NCI-H774 (cell line): ENCODE results near the gene CPEB3.
"Not testable (repeated sequence)": the region's sequence is repeated elsewhere in the genome, so short reads cannot be mapped to it uniquely, and the experiment has no call there.

Source experiments
- DNase-seq: peaks from one replicate; lab custom pipeline; 2025; lab: John Stamatoyannopoulos, UW

Gene CPEB3

DNA sequence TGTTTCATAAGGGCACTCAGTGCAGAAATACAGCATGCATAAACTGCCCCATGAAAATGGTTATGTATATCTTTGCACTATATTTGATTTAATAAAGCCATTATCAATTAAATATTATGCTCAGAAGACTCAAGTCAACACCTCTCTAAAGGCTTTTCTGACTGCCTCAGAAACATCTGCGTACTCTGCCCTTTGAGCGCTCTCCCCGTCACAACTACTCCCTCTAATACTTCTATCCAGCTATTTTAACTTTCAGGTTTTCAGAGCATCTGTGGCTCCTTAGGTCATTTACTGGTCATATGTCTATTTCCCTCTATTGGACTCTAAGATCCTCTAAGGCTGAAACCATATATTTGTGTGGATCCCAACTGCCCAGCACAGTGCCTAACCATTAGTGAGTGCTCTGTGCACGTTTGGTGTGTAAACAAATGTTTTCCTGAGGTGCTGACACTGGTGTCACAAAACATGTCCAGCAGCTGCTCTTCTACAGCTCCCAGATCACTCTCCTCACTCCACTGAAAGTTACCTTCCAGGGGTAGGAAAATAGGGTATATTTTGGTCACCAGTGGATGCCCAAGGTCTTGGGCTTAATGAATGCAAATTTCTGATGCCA, 188.2 kb downstream of the CPEB3 start:
- DNase-seq: no peak

DNA sequence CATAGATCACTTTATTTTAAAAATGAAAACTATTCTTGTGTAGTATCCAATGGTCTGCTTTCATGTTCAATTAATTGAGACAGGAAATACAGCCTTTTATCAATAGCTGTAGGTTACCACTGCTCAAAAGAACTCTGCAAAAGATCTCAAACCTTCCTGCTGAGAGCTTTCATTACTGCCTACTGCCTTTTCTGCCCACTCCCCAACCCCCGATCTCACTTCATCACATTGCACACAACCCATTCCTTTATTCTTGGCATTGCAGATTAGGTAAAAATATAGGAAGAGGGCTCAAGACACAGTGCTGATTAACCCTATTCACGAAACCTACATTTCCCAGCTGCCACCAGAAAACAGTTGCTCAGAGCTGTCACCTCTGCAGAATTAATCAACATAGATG, 195.9 kb downstream of the CPEB3 start:
- no peak for DNase-seq

DNA sequence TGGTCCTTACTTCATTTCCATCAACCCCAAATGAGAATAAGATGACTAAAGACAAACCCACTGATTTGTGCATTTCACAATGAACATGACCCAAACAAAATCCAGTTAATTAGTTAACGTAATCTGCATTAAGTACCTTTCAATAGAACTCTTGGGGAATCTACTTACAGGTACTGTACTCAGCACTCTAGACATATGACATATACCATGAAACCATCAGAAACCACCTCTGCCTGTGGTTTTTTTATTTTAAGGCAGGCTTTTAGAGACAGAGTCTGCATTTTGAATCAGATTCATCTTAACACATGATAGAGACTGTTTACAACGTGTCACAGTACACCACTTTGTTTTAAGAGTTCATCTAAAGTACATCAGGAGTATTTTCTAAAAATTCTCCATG, 198.9 kb downstream of the CPEB3 start:
- DNase-seq: no peak

DNA sequence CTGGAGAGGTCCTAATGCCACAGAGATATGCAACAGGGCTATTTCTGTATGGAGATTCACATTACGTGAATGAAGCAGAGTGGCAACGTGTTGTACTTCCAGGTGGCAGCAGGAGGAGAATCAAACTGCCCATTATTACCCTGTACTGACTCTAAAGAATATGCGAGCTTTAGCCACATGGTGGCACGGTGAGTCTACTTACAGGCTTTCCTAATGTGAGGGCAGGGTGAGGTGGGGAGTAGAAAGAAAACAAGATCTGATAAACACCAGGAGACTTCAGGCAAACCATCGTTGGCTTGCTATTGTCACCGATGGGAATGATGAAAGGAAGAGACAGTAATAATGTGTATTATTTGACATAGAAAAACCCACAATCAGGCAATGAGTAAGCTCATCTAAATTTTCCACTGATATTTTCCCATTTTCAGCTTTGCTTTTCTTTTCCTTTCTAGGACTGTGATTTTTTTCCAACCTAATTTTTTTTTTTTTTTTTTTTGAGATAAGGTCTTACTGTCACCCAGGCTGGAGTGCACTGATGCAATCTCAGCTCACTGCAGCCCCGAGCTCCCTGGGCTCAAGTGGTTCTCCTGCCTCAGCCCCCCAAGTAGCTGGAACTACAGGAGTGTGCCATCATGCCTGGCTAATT, 203.0 kb downstream of the CPEB3 start:
- DNase-seq: peak; percentile 36

DNA sequence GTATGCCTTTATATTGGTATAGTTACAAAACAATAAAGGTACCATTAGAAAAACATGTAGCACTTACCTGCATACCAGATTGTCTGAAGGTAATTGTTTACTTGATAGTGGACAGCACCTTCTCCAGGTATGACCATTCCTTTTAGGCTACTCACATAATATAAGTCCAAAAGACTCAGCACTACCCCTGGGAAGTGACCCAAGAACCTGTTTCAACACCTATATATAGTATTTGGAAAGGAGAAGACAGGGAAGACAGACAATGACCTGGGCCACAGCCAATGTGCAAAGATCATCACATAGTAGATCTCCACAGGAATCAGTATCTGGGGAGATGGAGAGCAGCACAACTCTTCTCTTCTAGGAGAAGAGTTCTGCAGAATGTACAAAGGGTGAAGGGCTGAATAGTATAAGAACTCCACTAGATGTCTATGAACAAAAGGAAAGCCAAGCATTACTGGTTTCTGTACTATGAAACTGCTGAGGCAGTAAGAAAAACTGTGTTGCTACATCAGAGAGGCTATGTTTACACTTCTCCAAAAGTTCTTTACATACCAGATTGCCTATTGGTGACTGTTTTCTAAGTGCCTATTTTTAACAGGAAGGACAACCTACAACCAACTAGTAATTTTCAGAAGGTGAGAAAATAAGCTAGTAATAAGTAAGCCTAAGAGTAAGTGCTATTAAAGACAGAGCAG, 208.1 kb downstream of the CPEB3 start:
- DNase-seq: no peak

DNA sequence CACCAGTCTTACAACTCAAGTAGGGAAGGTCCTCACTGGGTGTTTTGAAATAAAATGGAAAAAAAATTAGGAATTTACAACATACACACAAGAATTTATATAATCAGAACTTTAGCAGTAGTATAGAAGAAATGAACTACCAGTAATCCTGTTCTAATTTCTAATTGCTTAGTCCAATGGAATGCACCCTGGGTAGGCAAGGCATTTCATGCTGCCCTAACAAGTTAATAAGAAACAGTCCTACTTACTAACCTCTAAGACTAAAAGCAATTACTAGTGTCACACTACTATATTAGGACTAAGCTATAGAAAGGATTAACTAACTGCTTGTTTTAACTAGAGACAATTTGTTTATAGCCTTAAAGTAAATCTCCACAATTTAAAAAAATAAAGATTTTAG, 209.2 kb downstream of the CPEB3 start:
- DNase-seq: no peak

DNA sequence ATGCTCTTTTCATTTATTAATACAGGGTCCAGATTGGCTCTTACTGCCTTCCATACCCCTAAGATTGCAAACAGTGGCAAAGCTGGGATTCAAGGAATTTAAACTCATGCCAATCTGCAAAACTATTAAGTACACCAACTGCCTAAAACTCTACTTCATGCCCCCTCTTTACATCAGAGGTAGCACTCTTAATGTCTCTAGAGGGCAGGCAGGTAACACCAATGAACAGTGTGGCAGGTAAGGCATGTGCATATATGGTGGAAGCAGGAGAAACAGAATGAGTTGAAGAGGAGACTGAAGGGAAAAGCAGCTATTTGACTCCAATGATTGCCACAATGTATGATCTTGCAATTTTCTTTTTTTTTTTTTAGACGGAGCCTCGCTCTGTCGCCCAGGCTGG, 210.6 kb downstream of the CPEB3 start:
- no peak for DNase-seq

DNA sequence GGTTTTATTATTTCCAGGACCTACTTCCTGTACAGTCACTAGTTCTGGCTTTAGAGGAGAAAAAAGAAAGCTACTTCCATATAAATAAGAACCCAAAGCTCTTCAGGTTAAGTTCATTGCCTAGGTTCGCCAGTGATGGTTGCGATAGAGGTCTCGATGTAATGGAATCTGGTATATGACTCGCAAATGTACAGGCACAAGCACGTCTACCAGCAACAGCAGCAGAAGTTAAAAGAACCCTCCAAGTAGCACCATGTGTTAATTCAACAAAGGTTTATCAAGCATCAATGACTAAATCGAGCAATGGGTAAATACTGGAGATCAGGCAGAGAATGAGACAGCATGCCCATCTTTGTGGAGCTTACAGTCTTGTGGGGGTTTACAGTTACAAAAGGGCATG, 211.9 kb downstream of the CPEB3 start:
- no peak for DNase-seq

DNA sequence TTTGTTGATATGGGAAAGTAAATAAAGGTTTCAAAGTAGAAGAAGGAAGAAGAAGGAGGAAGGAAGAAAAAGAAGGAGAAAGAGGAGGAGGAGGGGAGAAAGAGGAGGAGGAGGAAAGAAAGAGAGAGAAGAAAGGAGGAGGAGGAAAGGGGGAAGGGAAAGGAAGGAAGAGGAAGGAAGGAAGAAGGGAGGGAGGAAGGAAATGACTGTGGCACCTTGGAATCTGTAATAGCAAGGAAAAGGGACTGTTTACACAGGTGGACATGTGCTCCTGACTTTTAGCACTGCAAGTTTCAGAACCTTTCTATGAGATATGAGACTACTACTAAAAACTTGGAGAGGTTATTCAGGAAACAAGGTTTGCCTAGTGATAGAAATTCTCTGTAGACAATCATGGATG, 214.2 kb downstream of the CPEB3 start:
- no peak for DNase-seq

DNA sequence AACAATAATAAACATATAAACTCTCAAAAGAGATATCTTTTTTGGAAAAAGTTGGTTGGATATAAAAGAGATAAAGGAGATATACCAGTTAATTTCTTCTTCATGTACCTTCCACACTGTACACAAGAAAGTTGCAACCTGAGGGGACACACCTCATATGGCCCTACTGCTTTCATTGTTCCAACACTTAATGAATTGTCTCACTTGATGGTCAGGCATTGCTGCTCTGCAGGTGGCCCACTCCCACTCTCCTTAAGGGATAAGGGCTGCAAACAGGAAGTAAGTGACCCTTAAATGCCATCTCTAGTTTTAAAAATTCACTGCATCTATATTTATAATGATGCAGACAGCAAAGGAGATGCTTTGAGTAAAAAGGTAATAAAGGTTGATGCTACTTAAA, 215.0 kb downstream of the CPEB3 start:
- no peak for DNase-seq

DNA sequence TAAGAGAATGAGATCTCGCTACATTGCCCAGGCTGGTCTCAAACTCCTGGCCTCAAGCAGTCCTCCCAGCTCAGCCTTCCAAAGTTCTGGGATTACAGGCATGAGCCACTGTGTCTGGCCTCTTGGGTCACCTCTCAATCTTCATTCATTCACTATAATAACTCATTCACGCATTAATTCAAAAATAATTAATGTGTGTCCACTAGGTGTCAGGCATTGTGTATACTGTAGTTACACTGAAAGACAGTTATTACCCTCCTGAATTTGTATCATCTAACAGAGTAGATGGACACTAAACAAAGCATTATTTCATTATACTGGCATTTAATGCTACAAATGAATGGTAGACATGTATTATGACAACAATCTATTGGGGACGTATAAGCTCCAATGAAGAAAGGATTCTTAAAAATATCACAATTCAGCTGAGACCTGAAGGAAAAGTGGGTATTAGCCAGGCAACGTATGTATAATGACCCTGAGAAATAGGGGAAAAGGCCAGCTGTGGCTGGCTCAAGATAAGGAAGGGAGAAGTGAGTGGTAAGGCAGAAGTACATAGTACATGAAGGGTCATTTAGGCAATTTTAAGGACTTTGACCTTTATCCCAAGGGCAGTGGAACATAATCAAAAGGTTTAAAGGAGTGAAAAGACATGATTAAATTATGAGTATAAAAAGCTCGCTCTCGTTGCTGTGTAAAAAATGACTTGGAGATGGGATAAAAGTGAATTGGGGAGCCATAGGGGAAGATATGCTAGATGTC, 216.6 kb downstream of the CPEB3 start:
- DNase-seq: no peak

DNA sequence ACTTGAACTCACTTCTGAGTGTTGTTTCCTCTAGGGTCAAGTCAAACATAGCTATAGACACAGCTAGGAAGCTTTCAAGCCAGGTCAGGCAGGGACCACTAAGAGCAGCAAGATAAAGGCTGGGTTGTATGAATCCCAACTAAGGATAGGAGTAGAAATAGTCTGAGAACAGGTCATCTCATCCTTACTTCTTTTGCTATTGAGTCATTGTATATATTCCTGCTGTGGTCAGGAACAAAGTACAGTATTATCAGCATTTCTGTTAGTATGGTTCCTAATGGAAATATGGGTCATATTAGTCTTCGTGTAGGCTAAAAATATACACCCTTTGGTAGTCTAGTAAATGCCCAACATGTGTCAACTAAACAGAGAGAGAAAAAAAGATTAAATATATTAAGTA, 222.0 kb downstream of the CPEB3 start:
- DNase-seq: no peak

DNA sequence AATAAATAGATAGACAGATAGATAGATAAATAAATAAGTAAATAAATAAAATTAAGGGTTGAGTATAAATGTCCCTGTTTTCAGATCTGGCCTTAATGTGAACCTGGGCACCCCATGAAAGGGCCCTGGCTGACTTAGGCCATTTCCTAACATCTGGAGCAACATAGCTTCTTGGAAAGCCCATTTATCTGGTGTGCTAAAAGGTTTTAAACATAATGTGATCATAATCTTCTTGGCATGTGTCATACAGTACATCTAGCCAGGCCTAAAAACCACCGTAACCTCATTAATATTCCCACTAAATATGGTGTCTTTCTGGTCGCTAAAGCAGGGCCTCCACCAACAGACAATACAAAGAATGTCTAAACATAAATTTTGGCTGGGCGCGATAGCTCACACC, 224.5 kb downstream of the CPEB3 start:
- DNase-seq: no peak

DNA sequence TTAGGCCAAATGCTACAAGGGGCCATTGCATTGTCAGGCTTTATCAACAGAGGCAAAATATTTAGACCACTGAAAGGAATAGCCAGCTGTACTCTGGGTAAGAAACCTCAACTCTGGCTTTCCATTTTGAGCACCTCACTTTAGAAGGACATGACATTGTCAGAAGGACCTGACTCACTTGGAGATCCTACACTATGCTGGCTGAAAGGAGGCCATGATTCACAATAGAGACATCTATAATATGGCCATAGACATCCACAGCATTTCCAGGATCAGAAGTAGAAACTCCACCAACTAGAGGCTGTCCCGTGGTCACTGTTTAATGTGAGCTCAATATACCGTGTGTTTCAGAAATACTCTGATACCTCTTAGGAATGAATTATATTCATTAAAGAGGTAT, 226.4 kb downstream of the CPEB3 start:
- DNase-seq: no peak

DNA sequence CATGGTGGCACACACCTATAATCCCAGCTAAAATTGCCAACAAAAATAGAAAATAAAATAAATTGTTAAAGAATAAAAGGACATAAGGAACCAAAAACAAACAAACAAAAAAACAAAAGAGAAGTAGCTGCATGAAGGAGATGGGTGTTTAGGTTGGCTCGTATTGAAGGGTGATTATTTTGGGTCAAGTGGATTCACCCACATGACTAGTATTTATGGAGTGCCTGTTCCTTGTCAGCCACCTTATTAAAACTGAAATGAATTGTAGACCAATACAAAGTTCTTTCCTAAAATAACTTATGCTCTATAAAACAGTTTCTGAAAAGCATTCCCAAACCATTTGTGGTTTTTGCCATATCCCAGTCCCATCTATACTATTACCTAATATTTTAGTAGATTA, 228.6 kb downstream of the CPEB3 start:
- no peak for DNase-seq

DNA sequence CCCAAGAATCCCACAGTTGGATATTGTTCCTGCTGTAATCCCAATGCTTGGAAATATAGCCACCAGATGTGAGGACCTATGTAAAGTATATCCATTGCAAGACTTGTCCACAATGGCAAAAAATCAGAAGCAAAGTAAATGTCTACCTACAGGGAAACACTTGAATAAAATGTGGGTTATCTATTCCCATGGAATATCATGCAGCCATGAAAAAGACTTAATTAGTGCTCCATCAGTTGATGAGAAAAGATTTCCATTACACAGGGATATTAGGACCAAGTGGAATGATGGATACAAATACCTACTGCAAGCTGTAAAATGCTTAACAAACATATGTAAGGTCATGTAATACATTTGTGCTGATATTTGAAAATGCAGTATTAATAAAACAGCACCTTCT, 236.1 kb downstream of the CPEB3 start:
- DNase-seq: no peak

DNA sequence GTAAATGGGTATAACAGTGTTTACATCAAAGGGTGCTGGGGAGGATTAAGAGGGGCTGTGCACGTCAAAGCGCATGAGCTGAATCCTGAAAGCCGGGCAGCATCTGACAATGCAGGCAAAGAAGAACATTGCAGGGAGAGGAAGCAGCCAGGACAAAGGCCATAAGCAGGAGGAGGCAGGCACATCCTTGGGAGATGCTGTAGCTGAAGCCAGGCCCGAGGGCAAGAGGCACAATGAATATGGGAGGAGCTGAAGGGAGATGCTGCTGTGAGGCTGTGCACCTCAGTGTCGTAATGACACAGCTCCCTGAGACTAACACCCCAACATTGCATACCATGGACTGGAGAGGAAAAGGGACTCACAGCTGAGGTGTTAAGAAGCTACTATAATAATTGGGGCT, 238.1 kb downstream of the CPEB3 start:
- DNase-seq: no peak

DNA sequence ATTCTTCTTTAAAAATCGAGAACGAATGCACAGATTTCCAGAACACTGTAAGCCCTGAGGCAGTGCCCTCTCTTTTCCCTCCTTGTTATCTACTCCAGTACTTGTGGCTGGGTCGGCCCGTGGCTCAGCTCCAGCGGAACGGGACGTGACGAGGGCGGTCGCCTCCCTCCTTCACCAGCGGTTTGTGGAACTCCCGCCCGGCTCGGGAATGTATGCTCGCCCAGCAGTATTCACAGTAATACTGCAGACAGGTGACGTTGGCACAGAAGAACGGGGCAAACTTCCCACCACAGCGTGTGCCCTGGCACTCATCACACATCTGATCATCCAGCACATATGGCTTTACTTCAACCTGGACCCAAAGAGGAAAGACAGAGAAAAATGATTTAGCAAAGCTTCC, 238.8 kb downstream of the CPEB3 start:
- DNase-seq: no peak

DNA sequence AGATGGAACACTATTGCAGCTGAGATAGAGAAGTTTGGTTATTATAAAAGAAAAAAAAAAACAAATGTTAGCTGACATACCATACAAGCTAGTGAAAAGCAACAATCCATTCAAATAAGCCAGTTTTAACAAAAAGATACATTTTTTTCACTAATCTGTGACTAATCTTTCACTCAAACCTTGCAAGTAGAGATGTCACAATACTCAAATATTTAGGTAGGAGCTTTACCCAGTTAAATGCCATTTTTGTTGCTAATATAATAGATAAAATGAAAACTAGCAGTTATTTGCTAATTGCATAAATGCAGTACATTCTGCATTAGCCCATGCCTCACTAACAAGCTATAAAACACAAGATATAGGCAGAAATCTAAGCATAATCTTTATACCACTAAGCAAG, 243.7 kb downstream of the CPEB3 start:
- DNase-seq: no peak

DNA sequence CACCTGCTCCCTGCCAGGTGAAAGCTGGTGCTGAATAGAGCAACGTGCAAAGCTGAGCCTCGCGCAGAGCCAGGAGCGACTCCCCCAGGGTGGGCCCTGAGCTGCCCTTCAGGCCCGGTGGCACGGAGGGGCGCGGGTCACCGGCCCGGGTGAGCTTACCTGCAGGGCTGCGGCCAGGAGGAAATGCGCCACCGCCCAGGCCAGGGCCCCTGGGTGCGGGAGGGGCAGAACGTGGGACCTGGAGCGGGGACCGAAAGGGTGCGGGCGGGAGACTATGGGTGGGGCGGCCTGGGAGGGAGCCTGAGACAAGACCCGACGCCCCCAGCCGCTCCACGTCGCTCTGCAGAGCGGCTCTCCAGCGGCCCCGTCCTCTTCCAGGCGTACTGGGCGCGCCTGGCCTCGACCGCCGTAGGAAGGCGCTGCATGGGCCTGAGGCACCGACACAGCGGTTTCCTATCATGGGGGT, 245.2 kb downstream of the CPEB3 start:
- no peak for DNase-seq

DNA sequence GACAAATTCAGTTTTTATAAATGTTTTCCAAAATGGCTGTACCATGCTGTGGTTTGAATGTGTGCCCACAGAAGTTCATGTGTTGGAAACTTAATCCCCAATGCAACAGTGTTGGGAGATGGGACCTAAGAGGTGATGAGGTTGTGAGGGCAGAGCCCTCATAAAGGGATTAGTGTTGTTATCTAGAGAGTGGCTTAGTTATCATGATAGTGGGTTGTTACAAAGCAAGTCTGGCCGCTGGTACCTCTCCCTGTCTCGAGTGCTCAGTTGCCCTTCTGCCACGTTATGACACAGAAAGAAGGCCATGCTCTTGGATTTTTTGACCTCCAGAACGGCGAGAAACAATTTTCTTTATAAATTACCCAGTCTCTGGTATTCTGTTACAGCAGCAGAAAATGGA, 248.3 kb downstream of the CPEB3 start:
- DNase-seq: no peak

DNA sequence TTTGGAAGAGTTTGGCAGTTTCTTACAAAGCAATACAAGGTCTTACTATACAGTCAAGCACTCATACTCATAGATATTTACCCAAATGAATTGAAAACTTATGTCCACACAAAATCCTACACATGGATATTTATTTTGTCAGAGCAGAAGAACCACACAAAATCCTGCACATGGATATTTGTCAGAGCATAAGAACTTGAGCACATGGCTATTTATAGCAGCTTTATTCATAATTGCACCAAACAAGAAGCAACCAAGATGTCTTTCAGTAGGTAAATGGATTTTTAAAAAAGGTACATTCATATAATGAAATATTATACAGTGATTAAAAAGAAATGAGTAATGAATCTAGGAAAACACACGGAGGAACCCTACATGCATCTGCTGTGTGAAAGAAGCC, 251.9 kb downstream of the CPEB3 start:
- no peak for DNase-seq

DNA sequence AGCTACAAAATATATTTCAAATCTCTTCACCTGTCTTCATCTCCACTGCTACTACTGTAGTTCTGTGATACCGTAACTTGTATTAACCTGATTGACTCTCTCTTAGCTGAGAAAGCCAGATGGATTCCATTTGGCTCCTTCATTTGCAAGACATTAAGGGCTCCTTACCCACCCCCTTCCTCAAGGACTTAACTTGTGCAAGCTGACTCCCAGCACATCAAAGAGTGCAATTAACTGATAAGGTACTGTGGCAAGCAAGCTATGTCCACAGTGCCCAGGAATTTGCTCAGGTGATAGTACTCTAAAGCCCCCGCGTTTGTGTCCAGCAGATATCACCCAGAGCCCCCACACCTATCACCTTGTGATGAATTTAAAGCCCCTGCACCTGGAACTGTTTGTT, 257.8 kb downstream of the CPEB3 start:
- DNase-seq: not testable (repeated sequence)
